Stimulated activated CD8-positive, alpha-beta memory T cell treated with anti-CD3 and anti-CD28 coated beads, Interleukin-15, amount 100 ng/mL, for 1 hour (primary cell): Measurements from ENCODE around the gene RLF.
"Not testable (repeated sequence)": the region's sequence is repeated elsewhere in the genome, so short reads cannot be mapped to it uniquely, and the experiment has no call there.

ENCODE experiments used
- DNase-seq: peaks from one replicate; pipeline ENCODE4 v3.0.0-alpha.2; 2020; ENCODE audit warnings: low read depth

RLF gene

GRCh38 chr1:40162753-40163441 lies 1.7 kb downstream of the RLF start:
- no peak for DNase-seq

GRCh38 chr1:40167317-40167716 lies 6.1 kb downstream of the RLF start:
- no peak for DNase-seq

DNA sequence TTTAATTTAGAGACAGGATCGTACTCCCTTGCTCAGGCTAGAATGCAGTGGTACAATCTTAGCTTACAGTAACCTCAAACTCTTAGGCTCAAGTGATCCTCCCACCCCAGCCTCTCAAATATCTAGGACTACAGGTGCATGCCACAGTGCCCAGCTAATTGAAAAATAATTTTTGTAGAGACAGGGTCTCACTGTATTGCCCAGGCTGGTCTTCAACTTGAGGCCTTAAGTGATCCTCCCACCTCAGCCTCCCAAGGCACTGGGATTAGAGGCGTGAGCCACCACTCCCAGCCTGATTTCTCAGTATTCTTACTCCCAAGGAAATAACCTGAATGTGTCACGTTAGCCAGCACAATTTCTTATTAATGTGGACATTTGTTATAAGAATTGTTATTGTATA lies 9.8 kb downstream of the RLF start:
- no peak for DNase-seq

DNA sequence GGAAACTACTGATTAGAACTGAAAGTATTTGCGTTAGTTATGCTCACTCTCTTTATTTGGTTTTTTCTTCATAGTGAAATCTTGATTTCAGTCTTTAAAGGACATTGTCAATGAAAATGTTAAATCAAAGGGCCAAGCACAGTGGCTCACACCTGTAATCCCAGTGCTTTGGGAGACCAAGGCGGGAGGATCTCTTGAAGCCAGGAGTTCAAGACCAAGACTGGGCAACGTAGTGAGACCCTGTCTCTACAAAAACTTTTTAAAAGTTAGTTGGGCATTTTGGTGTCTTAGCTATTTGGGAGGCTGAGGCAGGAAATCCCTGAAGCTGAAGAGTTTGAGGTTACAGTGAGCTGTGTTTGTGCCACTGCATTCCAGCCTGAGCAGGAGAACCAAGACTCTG lies 13.6 kb downstream of the RLF start:
- no peak for DNase-seq

DNA sequence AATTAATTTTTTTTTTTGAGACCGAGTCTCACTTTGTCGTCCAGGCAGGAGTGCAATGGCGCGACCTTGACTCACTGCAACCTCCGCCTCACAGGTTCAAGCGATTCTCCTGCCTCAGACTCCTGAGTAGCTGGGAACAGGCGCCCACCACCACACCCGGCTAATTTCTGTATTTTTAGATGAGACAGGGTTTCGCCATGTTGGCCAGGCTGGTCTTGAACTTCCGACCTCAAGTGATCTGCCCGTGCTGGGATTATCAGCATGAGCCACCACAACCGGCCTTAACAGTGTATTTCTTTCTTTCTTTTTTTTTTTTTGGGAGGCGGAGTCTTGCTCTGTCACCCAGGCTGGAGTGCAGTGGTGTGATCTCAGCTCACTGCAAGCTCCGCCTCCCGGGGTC lies 15.8 kb downstream of the RLF start:
- not testable (repeated sequence) for DNase-seq

DNA sequence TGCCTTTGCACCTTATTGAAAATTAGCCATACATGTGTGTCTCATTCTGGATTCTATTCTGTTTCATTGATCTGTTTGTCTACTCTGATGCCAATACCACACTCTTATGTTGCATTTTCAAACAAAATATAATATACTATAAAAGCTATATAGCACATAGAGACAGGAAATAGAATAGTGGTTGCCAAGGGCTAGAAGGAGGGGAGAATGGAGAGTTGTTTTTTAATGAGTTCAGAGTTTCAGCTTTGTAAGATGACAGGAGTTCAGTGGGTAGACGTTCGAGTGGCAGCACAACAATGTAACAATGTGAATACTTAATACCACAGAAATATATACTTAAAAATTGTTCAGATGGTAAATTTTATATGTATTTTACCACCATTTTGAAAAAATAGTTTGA lies 17.0 kb downstream of the RLF start:
- DNase-seq, result no peak

DNA sequence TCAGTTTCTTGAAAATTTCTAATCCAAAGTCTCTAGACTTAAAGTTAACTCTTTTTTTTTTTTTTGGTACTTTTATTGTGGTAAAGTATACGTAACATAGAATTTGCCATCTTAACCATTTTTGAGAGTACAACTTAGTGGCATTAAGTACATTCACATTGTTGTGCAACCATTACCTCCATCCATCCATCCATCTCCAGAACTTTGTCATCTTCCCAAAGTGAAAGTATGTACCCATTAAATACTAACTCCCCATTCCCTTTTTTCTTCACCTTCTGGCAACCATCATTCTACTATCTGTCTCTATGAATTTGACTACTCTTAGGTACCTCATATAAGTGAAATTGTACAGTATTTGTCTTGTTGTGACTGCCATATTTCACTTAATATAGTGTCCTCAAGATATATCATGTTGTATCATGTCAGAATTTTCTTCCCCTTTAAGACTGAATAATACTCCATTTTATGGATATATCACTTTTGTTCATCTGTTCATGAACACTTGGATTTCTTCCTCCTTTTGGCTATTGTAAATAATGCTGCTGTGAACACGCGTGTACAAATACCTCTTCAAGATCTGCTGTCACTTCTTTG lies 18.4 kb downstream of the RLF start:
- DNase-seq, result no peak

- DNase-seq, result no peak
Observed at GRCh38 chr1:40183055-40183710, 22.0 kb downstream of the RLF start.

- DNase-seq, result no peak
Observed at GRCh38 chr1:40184193-40184592, 23.0 kb downstream of the RLF start.

- no peak for DNase-seq
Observed at GRCh38 chr1:40185951-40186864, 25.0 kb downstream of the RLF start.

GRCh38 chr1:40187399-40187798 lies 26.2 kb downstream of the RLF start:
- DNase-seq, result no peak

- not testable (repeated sequence) for DNase-seq
Observed at GRCh38 chr1:40194639-40195038, 33.5 kb downstream of the RLF start.

DNA sequence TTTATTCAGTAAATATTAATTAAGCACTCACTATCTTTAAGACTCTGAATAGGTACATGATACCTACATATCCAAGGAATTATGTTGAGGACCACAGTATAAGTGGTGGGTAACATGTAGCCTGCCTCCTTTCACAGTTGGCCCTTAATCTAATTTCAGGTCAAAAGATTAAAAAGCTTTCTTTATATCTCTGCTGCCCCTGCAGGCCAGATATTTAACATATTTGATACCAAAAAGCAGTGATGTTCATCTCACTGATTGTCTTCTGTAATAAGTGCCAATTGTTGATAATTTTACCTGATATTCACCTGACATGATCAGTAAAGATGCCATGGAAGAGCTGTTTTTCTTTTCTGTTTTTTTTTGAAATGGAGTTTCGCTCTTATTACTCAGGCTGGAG lies 36.5 kb downstream of the RLF start:
- no peak for DNase-seq

DNA sequence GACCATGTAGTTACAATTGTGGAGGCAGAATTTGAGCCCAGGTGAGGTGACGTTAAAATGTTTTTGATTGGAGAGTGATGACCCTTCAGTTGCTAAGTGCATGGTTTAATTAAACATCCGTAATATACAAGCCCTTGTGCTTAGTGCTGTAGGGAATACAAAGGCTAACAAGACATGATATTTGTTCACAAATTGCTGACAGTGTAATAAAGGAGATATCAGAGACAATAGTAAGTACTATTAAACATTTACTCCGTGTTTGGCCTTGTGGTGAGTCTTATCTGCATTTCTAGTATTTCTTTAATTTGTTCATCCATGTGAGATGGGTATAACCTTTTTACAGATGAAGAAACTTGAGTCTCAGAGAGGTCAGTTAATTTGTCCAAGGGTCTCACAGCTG lies 37.9 kb downstream of the RLF start:
- no peak for DNase-seq

DNA sequence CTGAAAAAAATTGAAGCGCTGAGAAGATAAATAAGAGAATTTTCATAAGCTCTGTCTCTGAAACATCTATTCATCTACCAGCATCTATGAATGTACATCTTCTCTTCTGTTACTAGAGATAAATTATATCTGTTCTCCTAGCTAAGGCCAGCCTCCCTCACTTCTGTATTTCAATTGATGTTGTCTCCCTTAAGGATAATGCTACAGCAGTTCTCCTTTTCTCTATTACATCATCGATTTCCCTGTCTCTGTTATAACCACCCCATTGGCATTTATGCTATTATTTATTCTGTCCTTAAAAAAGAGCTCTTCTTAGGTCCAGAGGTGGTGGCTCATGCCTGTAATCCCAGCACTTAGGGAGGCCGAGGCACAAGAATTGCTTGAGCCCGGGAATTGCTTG lies 43.7 kb downstream of the RLF start:
- no peak for DNase-seq

GRCh38 chr1:40210511-40211204 lies 49.5 kb downstream of the RLF start:
- DNase-seq, result no peak

DNA sequence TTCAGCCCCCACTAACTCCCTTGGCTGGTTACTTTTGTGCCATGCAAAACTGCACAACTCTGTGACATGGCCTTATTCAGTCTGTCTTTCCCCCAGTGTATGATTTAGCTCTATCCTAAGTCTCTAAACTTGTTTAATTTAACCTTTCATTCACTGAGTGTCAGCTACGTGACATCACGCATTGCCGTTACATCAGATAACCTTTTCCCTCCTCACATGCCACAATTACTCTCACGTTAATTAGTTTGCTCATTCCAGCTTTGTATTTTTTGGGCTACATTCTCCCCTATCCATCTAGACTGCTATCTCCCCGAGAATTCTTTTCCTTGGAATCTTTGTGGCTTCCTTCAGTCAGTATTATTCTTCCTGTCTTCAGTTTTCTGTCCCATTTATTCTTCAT lies 57.1 kb downstream of the RLF start:
- DNase-seq, result no peak

DNA sequence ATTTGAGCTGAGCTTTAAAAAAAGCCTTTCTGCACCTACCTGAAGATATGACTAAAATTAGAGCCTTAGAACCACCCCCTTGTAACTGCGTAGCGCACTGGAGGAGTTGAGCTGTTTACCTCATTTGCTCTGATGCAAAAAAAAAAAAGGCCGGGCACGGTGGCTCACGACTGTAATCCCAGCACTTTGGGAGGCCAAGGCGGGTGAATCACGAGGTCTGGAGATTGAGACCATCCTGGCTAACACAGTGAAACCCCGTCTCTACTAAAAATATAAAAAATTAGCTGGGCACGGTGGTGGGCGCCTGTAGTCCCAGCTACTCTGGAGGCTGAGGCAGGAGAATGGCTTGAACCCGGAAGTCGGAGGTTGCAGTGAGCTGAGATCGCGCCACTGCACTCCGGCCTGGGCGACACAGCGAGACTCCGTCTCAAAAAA lies 60.3 kb downstream of the RLF start:
- not testable (repeated sequence) for DNase-seq

- DNase-seq, result no peak
Observed at GRCh38 chr1:40221977-40222772, 61.0 kb downstream of the RLF start.

DNA sequence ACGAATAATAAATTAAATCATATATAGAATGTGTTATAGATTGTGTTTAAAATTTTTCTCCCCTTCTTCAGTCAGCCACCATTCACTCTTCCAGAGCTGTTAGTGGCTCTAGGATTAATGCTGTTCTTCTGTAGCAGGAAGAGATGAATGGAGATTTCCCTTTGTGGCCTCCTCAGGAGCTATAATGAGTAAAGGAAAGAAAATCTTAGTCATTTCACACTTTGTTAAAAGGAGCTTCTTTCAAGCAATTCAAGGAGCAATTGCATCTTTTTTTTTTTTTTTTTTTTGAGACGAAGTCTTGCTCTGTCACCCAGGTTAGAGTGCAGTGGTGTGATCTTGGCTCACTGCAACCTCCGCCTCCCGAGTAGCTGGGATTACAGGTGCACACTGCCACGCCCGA lies 62.9 kb downstream of the RLF start:
- DNase-seq, result no peak

DNA sequence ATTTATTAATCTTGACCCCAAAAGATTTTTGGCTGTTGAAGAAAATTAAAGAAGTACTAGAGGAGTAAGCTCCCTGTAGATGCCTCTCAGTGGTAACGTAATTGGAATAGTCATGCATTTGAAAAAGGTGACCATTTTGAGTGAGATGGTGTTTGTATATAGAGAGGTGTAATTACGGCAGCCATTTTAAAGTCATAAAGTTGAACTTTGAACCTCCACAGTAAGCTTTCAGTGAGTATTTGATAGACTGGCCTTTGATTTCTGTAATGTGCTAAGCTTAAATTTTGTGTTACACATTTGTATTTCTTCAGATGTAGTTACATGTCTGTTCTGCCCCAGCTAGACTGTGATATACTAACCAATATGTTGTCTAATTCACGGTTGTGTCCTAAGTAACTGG lies 65.0 kb downstream of the RLF start:
- DNase-seq, result no peak
